SK-N-MC (cell line): ENCODE measurements around the gene IGF1R.

Experiments used
- EZH2 ChIP-seq: fragments of 200-600 bp; sonication (generic); IDR thresholded peaks from one replicate; pipeline ENCODE4 v1.6.1; 2017; ENCODE audit warnings: antibody characterized with exemption
- FOXP2 ChIP-seq: optimal IDR thresholded peaks from 2 replicates; pipeline ENCODE3; 2011; ENCODE audit warnings: mild to moderate bottlenecking, moderate library complexity; ENCODE audit not compliant: insufficient read depth; ENCODE audit errors: extremely low read length, control extremely low read depth
- POLR2AphosphoS5 ChIP-seq: IDR thresholded peaks from 2 replicates; pipeline ENCODE4 v1.6.1; 2012; ENCODE audit warnings: mild to moderate bottlenecking, low read depth, low read length, borderline replicate concordance

DNA sequence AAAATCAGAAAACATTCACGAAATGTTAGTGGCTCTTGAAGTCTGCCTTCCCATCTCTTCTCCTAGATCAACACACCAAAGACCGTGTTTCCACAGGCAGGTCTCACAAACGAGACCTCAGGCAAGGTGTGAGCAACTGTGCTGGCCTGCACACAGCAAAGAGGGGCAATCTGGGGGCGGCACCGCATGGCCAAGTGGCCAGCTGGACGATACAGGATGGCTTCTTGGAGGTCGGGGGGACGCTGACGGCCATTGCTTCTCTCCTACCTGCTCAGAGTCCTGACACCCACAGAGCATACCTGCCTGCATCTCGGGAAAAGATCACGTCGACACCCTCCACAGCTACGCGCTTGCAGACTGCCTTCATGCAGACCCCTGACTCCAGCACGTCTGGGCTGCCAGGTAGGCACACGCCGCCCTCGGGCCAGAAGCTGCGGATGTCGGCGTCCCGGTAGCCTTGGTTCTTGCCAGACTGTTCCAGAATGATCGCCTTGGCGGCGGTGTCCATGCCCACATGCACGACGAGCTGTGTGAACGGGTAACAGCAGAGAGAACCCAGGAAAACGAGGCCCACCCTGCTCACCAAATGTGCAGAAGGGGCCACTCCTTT, 320.9 kb downstream of the IGF1R start:
- TF ChIP-seq EZH2, result no peak
- no peak for TF ChIP-seq POLR2AphosphoS5
- TF ChIP-seq FOXP2, result no peak
